Measurements from ENCODE around the gene COBL. TPM values are rescaled to one million over a fixed set of nuclear protein-coding genes. Genes with fewer than 3 reads are reported as not detected.

The COBL gene
- total RNA-seq, 2 experiments from 2014 or later: not detected

GRCh38 chr7:51265066-51265907 is 51.3 kb downstream of the COBL start:
- H3K9me3 Mint-ChIP-seq (ENCODE audit: insufficient read depth): no peaks in the 10 kb centered on the region
- ATAC-seq: no peak

GRCh38 chr7:51263631-51264484 is 52.8 kb downstream of the COBL start:
- Mint-ChIP-seq H3K4me1 (ENCODE audit: low read depth) (peaks cover 4% of the 10 kb centered on the region), H3K9me3 (ENCODE audit: insufficient read depth) (no peaks in the 10 kb centered on the region), H3K27me3 (ENCODE audit: low read depth) (peaks cover 2% of the 10 kb centered on the region), H3K36me3 (ENCODE audit: low read depth) (no peaks in the 10 kb centered on the region), H3K27ac (no peak overlapping the region), H3K4me3 (no peak overlapping the region)
- DNase-seq: no peak
- ATAC-seq: no peak
- POLR2A ChIA-PET: no interaction called here
- CTCF ChIA-PET: no interaction called here

More at GRCh38 chr7:51265066-51265907, 51.3 kb downstream of the COBL start:
- no peaks in the 10 kb centered on the region for H3K36me3 Mint-ChIP-seq (ENCODE audit: low read depth)
- H3K27ac Mint-ChIP-seq: no peak overlapping the region
- no peaks in the 10 kb centered on the region for H3K27me3 Mint-ChIP-seq (ENCODE audit: low read depth)
- no peak for DNase-seq
- no peak overlapping the region for H3K4me3 Mint-ChIP-seq
- H3K4me1 Mint-ChIP-seq (ENCODE audit: low read depth): peaks cover 4% of the 10 kb centered on the region
- POLR2A ChIA-PET: no interaction called here
- CTCF ChIA-PET: no interaction called here

- H3K9me3 Mint-ChIP-seq (ENCODE audit: insufficient read depth): no peaks in the 10 kb centered on the region
- ATAC-seq: no peak
- H3K27ac Mint-ChIP-seq: no peak overlapping the region
- no peak for DNase-seq
- H3K4me3 Mint-ChIP-seq: no peak overlapping the region
- H3K27me3 Mint-ChIP-seq (ENCODE audit: low read depth): peaks cover 4% of the 10 kb centered on the region
- no peaks in the 10 kb centered on the region for H3K36me3 Mint-ChIP-seq (ENCODE audit: low read depth)
- ChIA-PET POLR2A (no interaction called here), CTCF (no interaction called here)
- peaks cover 4% of the 10 kb centered on the region for H3K4me1 Mint-ChIP-seq (ENCODE audit: low read depth)
Measured at GRCh38 chr7:51262796-51263531, 53.6 kb downstream of the COBL start.

- no peak overlapping the region for H3K27ac Mint-ChIP-seq
- ChIA-PET POLR2A (no interaction called here), CTCF (no interaction called here)
- no peak overlapping the region for H3K4me3 Mint-ChIP-seq
- no peaks in the 10 kb centered on the region for H3K9me3 Mint-ChIP-seq (ENCODE audit: insufficient read depth)
- H3K27me3 Mint-ChIP-seq (ENCODE audit: low read depth): peaks cover 4% of the 10 kb centered on the region
- peaks cover 4% of the 10 kb centered on the region for H3K4me1 Mint-ChIP-seq (ENCODE audit: low read depth)
- DNase-seq (no peak), ATAC-seq (no peak)
- no peaks in the 10 kb centered on the region for H3K36me3 Mint-ChIP-seq (ENCODE audit: low read depth)
Measured at GRCh38 chr7:51261950-51262795, 54.4 kb downstream of the COBL start.

- Mint-ChIP-seq H3K36me3 (ENCODE audit: low read depth) (no peaks in the 10 kb centered on the region), H3K4me1 (ENCODE audit: low read depth) (peaks cover 4% of the 10 kb centered on the region), H3K27me3 (ENCODE audit: low read depth) (peaks cover 4% of the 10 kb centered on the region), H3K27ac (no peak overlapping the region), H3K4me3 (no peak overlapping the region), H3K9me3 (ENCODE audit: insufficient read depth) (no peaks in the 10 kb centered on the region)
- POLR2A ChIA-PET: no interaction called here
- ATAC-seq (no peak), DNase-seq (no peak)
- CTCF ChIA-PET: no interaction called here
Measured at GRCh38 chr7:51261117-51261835, 55.3 kb downstream of the COBL start.

- H3K4me1 Mint-ChIP-seq (ENCODE audit: low read depth): peaks cover 4% of the 10 kb centered on the region
- ChIA-PET CTCF (no interaction called here), POLR2A (no interaction called here)
- ATAC-seq: no peak
- no peaks in the 10 kb centered on the region for H3K36me3 Mint-ChIP-seq (ENCODE audit: low read depth)
- peaks cover 4% of the 10 kb centered on the region for H3K27me3 Mint-ChIP-seq (ENCODE audit: low read depth)
- no peak for DNase-seq
- H3K27ac Mint-ChIP-seq: no peak overlapping the region
- H3K4me3 Mint-ChIP-seq: no peak overlapping the region
- H3K9me3 Mint-ChIP-seq (ENCODE audit: insufficient read depth): no peaks in the 10 kb centered on the region
Measured at GRCh38 chr7:51260516-51260915, 56.1 kb downstream of the COBL start.

GRCh38 chr7:51259766-51260165 is 56.8 kb downstream of the COBL start:
- no peak overlapping the region for H3K27ac Mint-ChIP-seq
- ATAC-seq (no peak), DNase-seq (no peak)
- POLR2A ChIA-PET: no interaction called here
- no peaks in the 10 kb centered on the region for H3K36me3 Mint-ChIP-seq (ENCODE audit: low read depth)
- H3K4me3 Mint-ChIP-seq: no peak overlapping the region
- peaks cover 4% of the 10 kb centered on the region for H3K27me3 Mint-ChIP-seq (ENCODE audit: low read depth)
- no peaks in the 10 kb centered on the region for H3K9me3 Mint-ChIP-seq (ENCODE audit: insufficient read depth)
- CTCF ChIA-PET: no interaction called here
- H3K4me1 Mint-ChIP-seq (ENCODE audit: low read depth): peaks cover 4% of the 10 kb centered on the region

GRCh38 chr7:51256916-51257315 is 59.7 kb downstream of the COBL start:
- peaks cover 4% of the 10 kb centered on the region for H3K27me3 Mint-ChIP-seq (ENCODE audit: low read depth)
- no peaks in the 10 kb centered on the region for H3K4me1 Mint-ChIP-seq (ENCODE audit: low read depth)
- CTCF ChIA-PET: no interaction called here
- H3K9me3 Mint-ChIP-seq (ENCODE audit: insufficient read depth): no peaks in the 10 kb centered on the region
- DNase-seq: no peak
- no peaks in the 10 kb centered on the region for H3K36me3 Mint-ChIP-seq (ENCODE audit: low read depth)
- ATAC-seq: no peak
- POLR2A ChIA-PET: no interaction called here
- no peak overlapping the region for H3K27ac Mint-ChIP-seq
- no peak overlapping the region for H3K4me3 Mint-ChIP-seq

- Mint-ChIP-seq H3K4me1 (ENCODE audit: low read depth) (no peaks in the 10 kb centered on the region), H3K9me3 (ENCODE audit: insufficient read depth) (no peaks in the 10 kb centered on the region), H3K27me3 (ENCODE audit: low read depth) (peaks cover 4% of the 10 kb centered on the region), H3K4me3 (no peak overlapping the region), H3K27ac (no peak overlapping the region), H3K36me3 (ENCODE audit: low read depth) (no peaks in the 10 kb centered on the region)
- CTCF ChIA-PET: no interaction called here
- ATAC-seq: no peak
- DNase-seq: no peak
- POLR2A ChIA-PET: no interaction called here
Measured at GRCh38 chr7:51256209-51256781, 60.3 kb downstream of the COBL start.

- Mint-ChIP-seq H3K9me3 (ENCODE audit: insufficient read depth) (no peaks in the 10 kb centered on the region), H3K27me3 (ENCODE audit: low read depth) (peaks cover 4% of the 10 kb centered on the region)
- POLR2A ChIA-PET: no interaction called here
Measured at GRCh38 chr7:51255536-51256208, 60.9 kb downstream of the COBL start.

More at GRCh38 chr7:51255536-51256208, 60.9 kb downstream of the COBL start:
- ATAC-seq (no peak), DNase-seq (no peak)
- H3K27ac Mint-ChIP-seq: no peak overlapping the region
- no peaks in the 10 kb centered on the region for H3K36me3 Mint-ChIP-seq (ENCODE audit: low read depth)
- CTCF ChIA-PET: no interaction called here
- no peak overlapping the region for H3K4me3 Mint-ChIP-seq
- H3K4me1 Mint-ChIP-seq (ENCODE audit: low read depth): no peaks in the 10 kb centered on the region

Measured in activated CD8-positive, alpha-beta T cell treated with anti-CD3 and anti-CD28 coated beads, Interleukin-2, amount 10 ng/mL, durations not matched to agents 7 days and 5 days (primary cell).